ENCODE results near the gene HDAC10.

The HDAC10 gene

DNA sequence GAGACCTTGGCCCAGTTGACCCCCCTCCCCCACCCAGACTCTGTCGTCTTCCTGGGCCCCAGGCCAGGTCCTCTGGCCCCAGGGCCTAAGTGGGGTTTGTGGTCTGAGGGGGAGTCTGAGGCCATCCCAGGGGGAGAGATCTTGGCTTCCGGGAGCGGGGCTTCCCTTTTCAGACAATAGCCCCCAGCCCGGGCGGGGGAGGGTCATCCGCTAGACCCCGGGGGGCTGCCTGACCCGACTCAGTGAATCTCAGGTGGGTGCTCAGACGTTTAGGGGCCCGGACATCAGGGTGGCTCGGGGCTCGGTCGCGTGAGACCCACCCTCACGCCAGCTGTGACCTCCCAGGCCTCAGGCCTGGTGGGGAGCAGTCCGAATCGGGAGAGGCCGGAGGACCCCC, 18.5 kb upstream of the HDAC10 start:
- H3K27ac ChIP-seq: peak overlapping the region; percentile 62
- no peaks in the 10 kb centered on the region for H3K36me3 ChIP-seq (ENCODE audit: control insufficient read depth, insufficient read depth, low read length)
- peak overlapping the region; percentile 66 for H3K4me2 ChIP-seq (ENCODE audit: low read length)
- TF ChIP-seq, protein P1, sequence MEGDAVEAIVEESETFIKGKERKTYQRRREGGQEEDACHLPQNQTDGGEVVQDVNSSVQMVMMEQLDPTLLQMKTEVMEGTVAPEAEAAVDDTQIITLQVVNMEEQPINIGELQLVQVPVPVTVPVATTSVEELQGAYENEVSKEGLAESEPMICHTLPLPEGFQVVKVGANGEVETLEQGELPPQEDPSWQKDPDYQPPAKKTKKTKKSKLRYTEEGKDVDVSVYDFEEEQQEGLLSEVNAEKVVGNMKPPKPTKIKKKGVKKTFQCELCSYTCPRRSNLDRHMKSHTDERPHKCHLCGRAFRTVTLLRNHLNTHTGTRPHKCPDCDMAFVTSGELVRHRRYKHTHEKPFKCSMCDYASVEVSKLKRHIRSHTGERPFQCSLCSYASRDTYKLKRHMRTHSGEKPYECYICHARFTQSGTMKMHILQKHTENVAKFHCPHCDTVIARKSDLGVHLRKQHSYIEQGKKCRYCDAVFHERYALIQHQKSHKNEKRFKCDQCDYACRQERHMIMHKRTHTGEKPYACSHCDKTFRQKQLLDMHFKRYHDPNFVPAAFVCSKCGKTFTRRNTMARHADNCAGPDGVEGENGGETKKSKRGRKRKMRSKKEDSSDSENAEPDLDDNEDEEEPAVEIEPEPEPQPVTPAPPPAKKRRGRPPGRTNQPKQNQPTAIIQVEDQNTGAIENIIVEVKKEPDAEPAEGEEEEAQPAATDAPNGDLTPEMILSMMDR (IDR thresholded peaks at IDR 0.05): no peak
- H3K27me3 ChIP-seq (ENCODE audit: control insufficient read depth, insufficient read depth, low read length): no peaks in the 10 kb centered on the region
- H3K9me3 ChIP-seq (ENCODE audit: control insufficient read depth, low read length): no peaks in the 10 kb centered on the region
- H3K4me1 ChIP-seq: peaks cover 3% of the 10 kb centered on the region
- H3K4me3 ChIP-seq (ENCODE audit: low read depth, low read length): peak overlapping the region; percentile 11
- no peak overlapping the region for H3K9ac ChIP-seq
- H2AFZ ChIP-seq: peak overlapping the region; percentile 46
- no peaks in the 10 kb centered on the region for H3K79me2 ChIP-seq

DNA sequence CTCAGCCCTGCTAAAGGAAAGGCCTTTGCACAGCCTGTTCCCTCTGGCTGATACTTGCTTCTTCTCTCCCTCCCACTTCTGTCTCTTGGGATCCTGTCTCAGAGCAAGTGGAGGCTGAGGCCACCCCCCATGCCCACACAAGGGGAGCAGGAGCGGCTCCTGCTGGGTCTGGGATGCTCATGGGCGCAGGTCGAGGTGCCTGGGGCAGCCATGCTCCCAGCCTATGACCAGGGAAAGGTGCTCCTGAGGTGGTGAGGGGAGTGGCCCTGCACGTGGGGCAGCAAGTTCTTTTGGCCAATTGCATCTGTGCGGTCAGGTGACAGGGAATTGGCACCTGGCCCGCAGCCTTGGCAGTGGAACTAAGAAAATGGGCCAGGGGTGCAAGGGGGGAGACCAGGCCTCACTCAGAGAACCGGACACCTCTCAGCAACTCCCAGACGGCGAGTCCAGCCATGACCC, 17.6 kb upstream of the HDAC10 start:
- H3K27ac ChIP-seq: no peak overlapping the region

DNA sequence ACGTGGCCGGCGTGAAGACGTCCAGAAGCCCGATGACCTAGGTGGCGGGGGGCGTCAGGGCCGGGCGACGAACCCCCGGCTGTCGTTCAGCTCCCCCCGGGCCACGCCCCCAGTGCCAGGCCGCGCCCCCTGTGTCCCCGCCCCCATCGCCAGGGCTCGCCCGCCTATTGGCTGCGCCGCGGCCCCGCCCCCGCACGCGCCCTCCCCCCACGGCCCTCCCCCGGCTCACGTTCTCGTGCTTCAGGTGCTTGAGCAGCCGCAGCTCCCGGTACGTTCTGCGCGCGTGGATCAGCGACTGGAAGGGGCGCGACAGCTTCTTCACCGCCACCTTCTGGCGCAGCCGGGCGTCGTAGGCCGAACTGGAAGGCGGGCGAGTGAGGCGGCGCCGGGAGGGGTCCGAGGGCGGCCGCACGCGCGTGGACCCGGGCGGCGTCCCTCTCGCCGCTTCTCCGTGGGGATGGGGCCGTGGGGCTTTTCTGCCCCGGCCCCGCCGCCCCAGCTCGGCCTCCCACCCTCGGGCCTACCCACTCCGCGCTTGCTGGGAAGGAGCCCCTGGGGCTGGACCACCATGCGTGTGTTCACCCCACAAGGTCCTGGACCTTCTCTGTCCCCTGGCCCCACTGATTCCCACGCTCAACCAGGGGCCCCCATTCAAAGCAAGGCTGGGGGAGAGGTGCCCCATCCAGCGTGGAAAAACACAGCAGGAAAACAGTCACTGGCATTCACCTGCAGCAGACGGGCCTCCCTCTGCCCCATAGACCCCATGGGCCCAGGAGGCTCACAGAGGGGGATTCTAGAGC, 16.7 kb upstream of the HDAC10 start:
- Histone ChIP-seq H3K27ac (no peak overlapping the region), H3K4me3 (ENCODE audit: low read depth, low read length) (no peak overlapping the region)

More for the DNA sequence above, 17.6 kb upstream of the HDAC10 start:
- Histone ChIP-seq H3K4me2 (ENCODE audit: low read length) (peak overlapping the region; percentile 66), H3K4me3 (ENCODE audit: low read depth, low read length) (no peak overlapping the region), H3K4me1 (peaks cover 3% of the 10 kb centered on the region), H3K9ac (no peak overlapping the region), H2AFZ (no peak overlapping the region), H3K36me3 (ENCODE audit: control insufficient read depth, insufficient read depth, low read length) (no peaks in the 10 kb centered on the region), H3K79me2 (no peaks in the 10 kb centered on the region), H3K27me3 (ENCODE audit: control insufficient read depth, insufficient read depth, low read length) (no peaks in the 10 kb centered on the region), H3K9me3 (ENCODE audit: control insufficient read depth, low read length) (no peaks in the 10 kb centered on the region)
- TF ChIP-seq, protein P1 (IDR thresholded peaks at IDR 0.05): no peak

DNA sequence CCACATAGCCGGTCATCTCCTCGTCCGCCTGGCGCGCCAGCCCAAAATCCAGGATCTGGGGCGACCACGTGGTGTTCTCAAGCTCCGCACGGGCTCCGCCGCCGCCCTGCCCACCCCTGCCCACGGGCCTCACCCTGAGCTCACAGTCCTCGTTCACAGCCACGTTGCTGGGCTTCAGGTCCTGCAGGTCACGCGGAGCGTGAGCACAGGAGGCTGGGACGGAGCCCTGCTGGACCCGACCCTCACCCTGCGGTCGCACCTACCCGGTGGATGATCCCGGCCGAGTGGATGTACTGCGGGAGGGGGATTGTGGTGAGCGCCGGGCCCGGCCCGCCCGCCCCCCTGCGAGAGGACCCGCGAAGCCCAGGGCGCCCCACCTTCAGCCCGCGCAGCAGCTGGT, 15.9 kb upstream of the HDAC10 start:
- Histone ChIP-seq H3K27ac (no peak overlapping the region), H3K4me3 (ENCODE audit: low read depth, low read length) (no peak overlapping the region), H3K4me2 (ENCODE audit: low read length) (peak overlapping the region; percentile 58), H3K79me2 (no peaks in the 10 kb centered on the region), H3K4me1 (peaks cover 5% of the 10 kb centered on the region), H3K27me3 (ENCODE audit: control insufficient read depth, insufficient read depth, low read length) (no peaks in the 10 kb centered on the region), H3K36me3 (ENCODE audit: control insufficient read depth, insufficient read depth, low read length) (no peaks in the 10 kb centered on the region), H3K9ac (no peak overlapping the region), H3K9me3 (ENCODE audit: control insufficient read depth, low read length) (no peaks in the 10 kb centered on the region), H2AFZ (no peak overlapping the region)
- TF ChIP-seq, protein P1 (IDR thresholded peaks at IDR 0.05): no peak

More for the DNA sequence above, 16.7 kb upstream of the HDAC10 start:
- Histone ChIP-seq H3K4me2 (ENCODE audit: low read length) (peak overlapping the region; percentile 58), H3K9ac (no peak overlapping the region), H3K79me2 (no peaks in the 10 kb centered on the region), H2AFZ (no peak overlapping the region), H3K9me3 (ENCODE audit: control insufficient read depth, low read length) (no peaks in the 10 kb centered on the region), H3K4me1 (peaks cover 3% of the 10 kb centered on the region), H3K27me3 (ENCODE audit: control insufficient read depth, insufficient read depth, low read length) (no peaks in the 10 kb centered on the region), H3K36me3 (ENCODE audit: control insufficient read depth, insufficient read depth, low read length) (no peaks in the 10 kb centered on the region)
- TF ChIP-seq, protein P1 (IDR thresholded peaks at IDR 0.05): peak; percentile 16
